ENCODE data around the gene HINFP.

The HINFP gene

DNA sequence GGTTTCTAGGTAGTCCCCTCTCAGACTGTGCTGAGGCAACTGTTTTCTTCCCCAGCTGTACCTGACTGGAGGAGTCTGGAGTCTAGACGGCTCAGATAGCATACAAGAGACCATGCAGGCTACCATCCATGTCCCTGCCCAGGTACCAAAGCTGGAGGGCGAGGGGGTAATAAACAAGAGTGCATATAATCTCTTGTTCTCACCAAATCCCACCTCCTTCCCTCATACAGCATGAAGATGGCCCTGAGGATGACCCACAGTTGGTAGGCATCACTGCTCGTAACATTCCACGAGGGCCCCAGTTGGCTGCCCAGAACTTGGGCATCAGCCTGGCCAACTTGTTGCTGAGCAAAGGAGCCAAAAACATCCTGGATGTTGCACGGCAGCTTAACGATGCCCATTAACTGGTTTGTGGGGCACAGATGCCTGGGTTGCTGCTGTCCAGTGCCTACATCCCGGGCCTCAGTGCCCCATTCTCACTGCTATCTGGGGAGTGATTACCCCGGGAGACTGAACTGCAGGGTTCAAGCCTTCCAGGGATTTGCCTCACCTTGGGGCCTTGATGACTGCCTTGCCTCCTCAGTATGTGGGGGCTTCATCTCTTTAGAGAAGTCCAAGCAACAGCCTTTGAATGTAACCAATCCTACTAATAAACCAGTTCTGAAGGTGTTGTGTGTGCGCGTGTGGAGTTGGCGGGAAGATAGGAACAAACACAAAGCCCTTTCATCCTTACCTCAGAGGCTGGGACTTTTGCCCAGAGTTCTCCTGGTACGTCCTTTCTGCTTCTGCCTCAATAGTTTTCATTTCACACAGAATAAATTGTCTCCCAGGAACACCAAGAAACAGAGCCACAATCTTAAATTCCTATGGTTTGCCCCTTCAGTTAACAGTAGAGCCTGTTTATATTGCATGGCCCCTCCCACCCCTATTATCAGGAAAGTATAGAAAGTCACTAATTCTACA is 28.2 kb upstream of the HINFP start:
- in situ Hi-C loops (cut with HindIII; ENCODE audit: low sequenced_read_pairs) = no loop called here

DNA sequence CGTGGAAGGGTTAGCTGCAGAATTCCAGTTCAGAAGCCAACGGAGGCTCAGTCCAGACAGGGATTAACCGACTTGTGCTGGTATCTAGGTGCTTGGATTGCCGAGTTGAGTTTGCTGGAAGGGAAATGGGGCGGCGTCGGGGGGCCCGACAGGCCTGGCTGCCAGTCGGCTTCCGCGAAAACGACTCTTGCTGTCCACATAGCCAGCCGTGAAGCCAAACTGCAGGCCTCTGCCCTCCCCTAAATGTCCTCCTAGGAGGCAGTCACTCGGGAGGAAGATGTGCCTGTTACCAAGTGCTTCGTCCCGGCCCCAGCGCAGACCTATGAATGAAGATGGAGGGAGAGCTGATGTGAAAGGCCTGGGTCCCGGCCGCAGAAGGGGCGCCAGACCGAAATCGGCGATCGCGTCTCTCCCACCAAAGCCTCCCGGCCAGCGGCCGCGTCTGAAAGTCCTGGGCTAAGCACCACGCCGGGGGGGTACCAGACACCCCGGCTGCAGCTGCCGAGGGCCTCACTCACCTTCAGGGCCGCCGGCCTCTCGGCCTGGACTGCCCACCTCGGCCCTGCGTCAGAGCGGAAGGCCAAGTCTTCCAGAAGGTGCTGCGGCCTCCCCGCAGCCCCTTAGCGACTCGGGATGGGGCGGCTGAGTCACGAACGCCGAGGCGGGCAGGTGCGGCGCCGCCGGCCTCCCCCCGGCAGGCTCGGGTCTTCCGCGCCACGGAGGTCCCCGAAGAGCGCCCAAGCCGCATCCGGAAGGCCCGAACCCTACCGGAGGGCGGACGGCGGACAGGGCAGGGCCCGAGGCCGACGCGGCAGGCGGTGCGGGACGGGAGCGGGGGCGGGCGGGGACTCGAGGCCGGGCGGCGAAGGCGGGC is 27.2 kb upstream of the HINFP start:
- DNase-seq (ENCODE audit: low read depth) = no peak
- in situ Hi-C loops (cut with HindIII; ENCODE audit: low sequenced_read_pairs) = no loop called here
- H3K4me3 ChIP-seq (ENCODE audit: low read depth, low read length) = peak overlapping the region; percentile 73
- TF ChIP-seq, protein P1, sequence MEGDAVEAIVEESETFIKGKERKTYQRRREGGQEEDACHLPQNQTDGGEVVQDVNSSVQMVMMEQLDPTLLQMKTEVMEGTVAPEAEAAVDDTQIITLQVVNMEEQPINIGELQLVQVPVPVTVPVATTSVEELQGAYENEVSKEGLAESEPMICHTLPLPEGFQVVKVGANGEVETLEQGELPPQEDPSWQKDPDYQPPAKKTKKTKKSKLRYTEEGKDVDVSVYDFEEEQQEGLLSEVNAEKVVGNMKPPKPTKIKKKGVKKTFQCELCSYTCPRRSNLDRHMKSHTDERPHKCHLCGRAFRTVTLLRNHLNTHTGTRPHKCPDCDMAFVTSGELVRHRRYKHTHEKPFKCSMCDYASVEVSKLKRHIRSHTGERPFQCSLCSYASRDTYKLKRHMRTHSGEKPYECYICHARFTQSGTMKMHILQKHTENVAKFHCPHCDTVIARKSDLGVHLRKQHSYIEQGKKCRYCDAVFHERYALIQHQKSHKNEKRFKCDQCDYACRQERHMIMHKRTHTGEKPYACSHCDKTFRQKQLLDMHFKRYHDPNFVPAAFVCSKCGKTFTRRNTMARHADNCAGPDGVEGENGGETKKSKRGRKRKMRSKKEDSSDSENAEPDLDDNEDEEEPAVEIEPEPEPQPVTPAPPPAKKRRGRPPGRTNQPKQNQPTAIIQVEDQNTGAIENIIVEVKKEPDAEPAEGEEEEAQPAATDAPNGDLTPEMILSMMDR (IDR thresholded peaks at IDR 0.05; ENCODE audit: low read depth, low read length, missing control alignments) = no peak

More for the DNA sequence above, 28.2 kb upstream of the HINFP start:
- DNase-seq (ENCODE audit: low read depth) = peak; percentile 81
- TF ChIP-seq, protein P1 (IDR thresholded peaks at IDR 0.05; ENCODE audit: low read depth, low read length, missing control alignments) = no peak
- peak overlapping the region; percentile 73 for H3K4me3 ChIP-seq (ENCODE audit: low read depth, low read length)

DNA sequence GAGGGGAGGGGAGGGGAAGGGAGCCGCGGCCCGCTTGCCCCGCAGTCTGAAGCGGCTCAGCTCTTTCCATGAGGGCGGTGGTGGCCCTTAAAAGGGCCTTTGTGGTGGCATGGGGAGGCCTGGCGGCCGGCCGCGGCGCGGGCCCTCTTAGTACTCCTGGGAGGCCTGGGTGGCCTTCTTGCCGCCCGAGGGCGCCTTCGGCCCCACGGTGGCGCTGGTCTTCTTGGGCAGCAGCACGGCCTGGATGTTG is 26.6 kb upstream of the HINFP start:
- DNase-seq (ENCODE audit: low read depth) = peak; percentile 40
- in situ Hi-C loops (cut with HindIII; ENCODE audit: low sequenced_read_pairs) = no loop called here
- TF ChIP-seq, protein P1 (IDR thresholded peaks at IDR 0.05; ENCODE audit: low read depth, low read length, missing control alignments) = peak; percentile 68
- peak overlapping the region; percentile 73 for H3K4me3 ChIP-seq (ENCODE audit: low read depth, low read length)

DNA sequence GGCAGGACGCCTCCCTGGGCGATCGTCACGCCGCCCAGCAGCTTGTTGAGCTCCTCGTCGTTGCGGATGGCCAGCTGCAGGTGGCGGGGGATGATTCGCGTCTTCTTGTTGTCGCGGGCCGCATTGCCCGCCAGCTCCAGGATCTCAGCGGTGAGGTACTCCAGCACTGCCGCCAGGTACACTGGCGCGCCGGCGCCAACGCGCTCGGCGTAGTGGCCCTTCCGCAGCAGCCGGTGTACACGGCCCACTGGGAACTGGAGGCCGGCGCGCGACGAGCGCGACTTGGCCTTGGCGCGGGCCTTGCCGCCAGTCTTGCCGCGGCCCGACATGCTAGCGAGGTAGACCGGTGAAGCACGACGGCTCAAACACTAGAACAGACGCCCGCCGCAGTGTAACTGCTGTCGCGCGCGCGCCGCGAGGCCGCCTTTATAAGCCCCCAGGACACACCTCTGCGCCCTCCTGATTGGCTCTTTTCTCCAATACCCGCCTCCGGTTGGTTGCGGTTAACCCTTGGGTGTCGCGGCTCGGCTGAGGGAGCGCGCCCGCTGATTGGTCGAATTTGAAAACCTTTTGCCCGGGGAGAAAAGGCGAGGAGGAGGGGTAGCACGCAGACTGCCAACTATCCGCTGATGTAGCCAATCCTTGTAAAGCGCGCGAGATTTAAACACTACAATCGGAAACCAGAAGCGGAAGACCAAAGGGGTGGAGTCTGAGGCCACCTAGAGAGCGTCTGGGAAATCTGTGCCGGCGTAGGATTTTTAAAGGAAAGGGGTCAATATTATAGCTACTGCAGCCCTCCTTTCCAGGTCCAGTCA is 26.1 kb upstream of the HINFP start:
- H3K4me3 ChIP-seq (ENCODE audit: low read depth, low read length) = peak overlapping the region; percentile 73
- in situ Hi-C loops (cut with HindIII; ENCODE audit: low sequenced_read_pairs) = no loop called here
- DNase-seq (ENCODE audit: low read depth) = peak; percentile 99
- TF ChIP-seq, protein P1 (IDR thresholded peaks at IDR 0.05; ENCODE audit: low read depth, low read length, missing control alignments) = no peak

DNA sequence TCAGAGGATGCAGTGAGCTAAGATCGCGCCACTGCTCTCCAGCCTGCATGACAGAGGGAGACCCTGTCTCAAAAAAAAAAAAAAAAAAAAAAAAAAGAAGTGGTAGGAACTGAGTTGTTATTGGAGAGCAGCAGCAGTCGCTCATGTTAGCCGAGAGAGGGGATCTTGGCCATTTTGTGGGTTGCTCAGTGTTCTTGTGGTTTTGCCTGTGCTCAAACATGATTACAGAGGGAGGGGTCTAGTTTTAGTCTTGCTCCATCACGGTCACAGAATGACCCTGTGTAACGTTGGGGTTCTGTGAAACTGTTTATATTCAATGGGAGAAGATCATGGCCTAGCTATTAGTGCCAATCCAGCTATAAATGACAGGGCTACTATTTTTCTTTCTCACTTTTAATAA is 21.7 kb upstream of the HINFP start:
- no peak overlapping the region for H3K4me3 ChIP-seq (ENCODE audit: low read depth, low read length)
- DNase-seq (ENCODE audit: low read depth) = no peak
- TF ChIP-seq, protein P1 (IDR thresholded peaks at IDR 0.05; ENCODE audit: low read depth, low read length, missing control alignments) = no peak
- in situ Hi-C loops (cut with HindIII; ENCODE audit: low sequenced_read_pairs) = loop anchor here (5.0 to 25.0 kb wide), 2 partner anchors 82 to 188 kb away; partner anchors contain the start of genes RPS25 and TRAPPC4
